A549 (cell line): Measurements from ENCODE around the gene SORCS2. TPM values are rescaled to one million over a fixed set of nuclear protein-coding genes. Genes with fewer than 3 reads are reported as not detected.

Experiments used
- ATAC-seq, 2 experiments: fragments of 200-7000 bp in 1 of 2; fragments of >200 bp in 1 of 2; cut with Nextera tagmentation in 1 of 2; cut with Tn5 transposase in 1 of 2; 3 replicates each; pipeline versions ENCODE4 v1.8.0 to v1.9.1; 2018 to 2020; ENCODE audit warnings: mild to moderate bottlenecking in 1 of 2, moderate library complexity in 1 of 2
- CTCF ChIA-PET: fragments of 300-600 bp; sonication (Branson Sonifier 250); formaldehyde crosslinking; extraction: SDS; loops from one replicate; lab custom pipeline; 2021; ENCODE audit warnings: antibody characterized with exemption, inconsistent platforms; lab: Yijun Ruan, JAX
- POLR2A ChIA-PET: fragments of 350-600 bp; formaldehyde crosslinking; extraction: SDS; loops from one replicate; lab custom pipeline; 2021; ENCODE audit warnings: antibody characterized with exemption, inconsistent platforms; lab: Yijun Ruan, JAX
- DNase-seq, 2 experiments: peaks; one replicate each; pipeline versions ENCODE4 v3.0.0 to v3.0.0-alpha.2; 2011 to 2016; ENCODE audit warnings: low read depth in 1 of 2, low spot score in 1 of 2
- FAIRE-seq: peaks from 2 replicates; lab custom pipeline; 2011; peaks lifted over from hg19 to GRCh38; lab: Jason Lieb, UNC
- H3K27ac ChIP-seq, 2 experiments: fragments of >200 bp; sonication (Bioruptor Twin); formaldehyde crosslinking; 3 replicates each; pipeline ENCODE4 v1.5.1; 2016 to 2017
- H3K4me1 ChIP-seq: fragments of >200 bp; sonication (Bioruptor Twin); formaldehyde crosslinking; 3 replicates; pipeline ENCODE4 v1.6.1; 2016
- H3K4me2 ChIP-seq: fragments of >200 bp; sonication (Bioruptor Twin); formaldehyde crosslinking; 3 replicates; pipeline ENCODE4 v1.6.1; 2016
- H3K4me3 ChIP-seq: fragments of >200 bp; sonication (Bioruptor Twin); formaldehyde crosslinking; 3 replicates; pipeline ENCODE4 v1.5.1; 2016
- H3K9me3 ChIP-seq: fragments of >200 bp; sonication (Bioruptor Twin); formaldehyde crosslinking; 3 replicates; pipeline ENCODE4 v1.6.1; 2016
- BCL3 ChIP-seq: fragments of >200 bp; sonication (Bioruptor Twin); formaldehyde crosslinking; IDR thresholded peaks from 3 replicates; pipeline ENCODE4 v1.6.1; 2016
- BHLHE40 ChIP-seq: IDR thresholded peaks from 2 replicates; pipeline ENCODE4 v1.6.1; 2012; ENCODE audit warnings: low read depth, low read length, inconsistent platforms
- CBX2 ChIP-seq: fragments of 200-600 bp; sonication (generic); IDR thresholded peaks from 2 replicates; pipeline ENCODE4 v1.6.1; 2016; ENCODE audit warnings: low read depth, mild to moderate bottlenecking, borderline replicate concordance
- CEBPB ChIP-seq, 2 experiments: fragments of >200 bp in 1 of 2; sonication (Bioruptor Twin) in 1 of 2; formaldehyde crosslinking in 1 of 2; IDR thresholded peaks; 2 replicates each; pipeline ENCODE4 v1.6.1; 2012 to 2016
- CHD4 ChIP-seq: fragments of 200-600 bp; sonication (generic); IDR thresholded peaks from 2 replicates; pipeline ENCODE4 v1.6.1; 2016; ENCODE audit warnings: antibody characterized with exemption, mild to moderate bottlenecking, borderline replicate concordance
- EHMT2 ChIP-seq: fragments of 200-600 bp; sonication (generic); IDR thresholded peaks from 2 replicates; pipeline ENCODE4 v1.6.1; 2016; ENCODE audit warnings: antibody characterized with exemption, low read depth, mild to moderate bottlenecking, moderate library complexity
- FOSL2 ChIP-seq, 2 experiments: fragments of 450-650 bp in 1 of 2; fragments of >200 bp in 1 of 2; sonication (Bioruptor Twin) in 1 of 2; formaldehyde crosslinking; IDR thresholded peaks; 2 replicates each; pipeline versions ENCODE4 v1.5.0 to v1.6.1; 2016 to 2020; ENCODE audit warnings: mild to moderate bottlenecking in 1 of 2, moderate library complexity in 1 of 2
- HES2 ChIP-seq: fragments of >200 bp; sonication (Bioruptor Twin); formaldehyde crosslinking; IDR thresholded peaks from 2 replicates; pipeline ENCODE4 v1.6.1; 2016
- HOXB5 ChIP-seq: fragments of 250-450 bp; sonication (Bioruptor Pico); IDR thresholded peaks from 2 replicates; pipeline ENCODE4 v1.5.0; 2020; ENCODE audit warnings: mild to moderate bottlenecking, moderate library complexity
- JUN ChIP-seq, 2 experiments: fragments of >200 bp; sonication (Bioruptor Twin); formaldehyde crosslinking; IDR thresholded peaks; 2 replicates in 1 of 2; 3 replicates in 1 of 2; pipeline ENCODE4 v1.6.1; 2016 to 2017
- JUNB ChIP-seq: fragments of >200 bp; sonication (Bioruptor Twin); formaldehyde crosslinking; IDR thresholded peaks from 2 replicates; pipeline ENCODE4 v1.6.1; 2016
- KDM1A ChIP-seq: fragments of 200-600 bp; sonication (generic); IDR thresholded peaks from 2 replicates; pipeline ENCODE4 v1.6.1; 2016; ENCODE audit warnings: low read depth, mild to moderate bottlenecking
- MAFK ChIP-seq: fragments of 450-650 bp; IDR thresholded peaks from 2 replicates; pipeline ENCODE4 v1.6.1; 2014; ENCODE audit not compliant: partially characterized antibody
- MAZ ChIP-seq: fragments of 150-350 bp; IDR thresholded peaks from 2 replicates; pipeline ENCODE4 v1.6.1; 2014; ENCODE audit warnings: antibody characterized with exemption, low read depth, low read length, borderline replicate concordance
- MYC ChIP-seq: IDR thresholded peaks from 2 replicates; pipeline ENCODE4 v1.6.1; 2012; ENCODE audit warnings: mild to moderate bottlenecking, inconsistent platforms, low read length, improper control_type of control experiment, borderline replicate concordance
- PBX3 ChIP-seq: IDR thresholded peaks from 2 replicates; pipeline ENCODE4 v1.6.1; 2012
- RAD21 ChIP-seq, 2 experiments: fragments of >200 bp in 1 of 2; sonication (Bioruptor Twin) in 1 of 2; formaldehyde crosslinking in 1 of 2; IDR thresholded peaks in 1 of 2; conservative IDR thresholded peaks in 1 of 2; 2 replicates in 1 of 2; 3 replicates in 1 of 2; pipeline ENCODE4 v1.6.1; 2012 to 2018; ENCODE audit warnings: inconsistent platforms in 1 of 2
- RARB ChIP-seq: fragments of 250-450 bp; sonication (Bioruptor Pico); IDR thresholded peaks from 2 replicates; pipeline ENCODE4 v1.8.0; 2021; ENCODE audit warnings: mild to moderate bottlenecking, moderate library complexity
- SREBF2 ChIP-seq: fragments of 450-650 bp; IDR thresholded peaks from 2 replicates; pipeline ENCODE4 v1.6.1; 2014; ENCODE audit warnings: mild to moderate bottlenecking, moderate library complexity
- TFCP2L1 ChIP-seq: fragments of 250-450 bp; sonication (Bioruptor Pico); IDR thresholded peaks from 2 replicates; pipeline ENCODE4 v1.5.0; 2021; ENCODE audit warnings: mild to moderate bottlenecking
- TP53 ChIP-seq: fragments of 250-450 bp; sonication (Bioruptor Pico); IDR thresholded peaks from 2 replicates; pipeline ENCODE4 v1.5.0; 2021; ENCODE audit warnings: mild to moderate bottlenecking, moderate library complexity
- USF2 ChIP-seq: fragments of 450-650 bp; IDR thresholded peaks from 2 replicates; pipeline ENCODE4 v1.6.1; 2014; ENCODE audit warnings: antibody characterized with exemption
- ZC3H11A ChIP-seq: fragments of 450-650 bp; IDR thresholded peaks from 2 replicates; pipeline ENCODE4 v1.6.1; 2014; ENCODE audit warnings: antibody characterized with exemption, mild to moderate bottlenecking
- WGBS: methylation state at CpG from one replicate; pipeline ENCODE4 v1.1.6; 2017; ENCODE audit errors: missing lambda C conversion rate; 5-methylcytosine and 5-hydroxymethylcytosine counted together
- polyA plus RNA-seq, 4 experiments: library from polyadenylated mRNA; depleted of rRNA in 3 of 4; stranded (reverse); fragments of >200 nt; fragmentation: RNase III in 1 of 4; extraction: RNeasy Plus Mini Kit Qiagen cat#74134 plus additional on column Dnase treatment in 1 of 4; gene quantifications; 2 replicates in 3 of 4; 3 replicates in 1 of 4; pipeline ENCODE4 v1.2.3, GENCODE V29; 2011 to 2017

SORCS2 gene
- polyA plus RNA-seq, 2 of the 4 experiments (the other 2 are of a cell fraction), result 1.4 to 4.6 TPM

GRCh38 chr4:7210824-7211223, 18.5 kb downstream of the SORCS2 start:
- peak overlapping the region; percentile 54 to 96; a peak in 5 of 6 replicates for H3K27ac ChIP-seq
- ChIA-PET CTCF (interaction anchor here (0.6 kb wide), 1 partner anchor 289 kb away, joined by 3 read pairs; no protein-coding TSS in a partner anchor), POLR2A (no interaction called here)
- no peak overlapping the region for H3K4me3 ChIP-seq
- FAIRE-seq (no peak), DNase-seq (peak in 1 of 2 experiments; percentile 33), ATAC-seq (peak in 1 of 2 experiments; percentile 21; a peak in 1 of 6 replicates)
- WGBS, result 50% methylated on average over 3 of the region's 4 CpGs
- peak overlapping the region; percentile 59 for H3K4me2 ChIP-seq
- TF ChIP-seq SREBF2 (no peak), BCL3 (no peak), FOSL2 (IDR thresholded peaks at IDR 0.05) (no peak), FOSL2 (CRISPR knock-in tag; IDR thresholded peaks at IDR 0.05) (peak; percentile 57), JUNB (no peak), ZC3H11A (no peak), MAFK (peak; percentile 53), MYC (no peak), HES2 (no peak), CEBPB (IDR thresholded peaks at IDR 0.05) (peak in 1 of 2 experiments; percentile 55; a peak in 2 of 4 replicates)
- H3K9me3 ChIP-seq, result no peaks in the 10 kb centered on the region
- peaks cover 67% of the 10 kb centered on the region for H3K4me1 ChIP-seq

- Histone ChIP-seq H3K4me1 (peaks cover 58% of the 10 kb centered on the region), H3K4me2 (no peak overlapping the region), H3K27ac (peak overlapping the region in 1 of 2 experiments; percentile 96; a peak in 2 of 6 replicates), H3K9me3 (no peaks in the 10 kb centered on the region), H3K4me3 (no peak overlapping the region)
- no peak for ATAC-seq
- DNase-seq, result no peak
- TF ChIP-seq MYC, result no peak
- TF ChIP-seq CHD4, result no peak
- TF ChIP-seq MAZ, result no peak
- no peak for TF ChIP-seq TFCP2L1
- TF ChIP-seq HOXB5 (CRISPR knock-in tag), result no peak
- no peak for TF ChIP-seq KDM1A
- TF ChIP-seq USF2, result no peak
- no peak for TF ChIP-seq TP53 (CRISPR knock-in tag)
- TF ChIP-seq RARB (CRISPR knock-in tag), result no peak
- no peak for TF ChIP-seq PBX3
- no peak for TF ChIP-seq HES2
- 74% methylated on average over 4 of the region's 6 CpGs for WGBS
- no peak for FAIRE-seq
- ChIA-PET CTCF (interaction anchor here (0.5 kb wide), 1 partner anchor 731 kb away, joined by 3 read pairs; no protein-coding TSS in a partner anchor), POLR2A (no interaction called here)
Observed at GRCh38 chr4:7212101-7212674, 19.9 kb downstream of the SORCS2 start.

- no peaks in the 10 kb centered on the region for H3K9me3 ChIP-seq
- no peak for FAIRE-seq
- H3K27ac ChIP-seq, result peak overlapping the region in 1 of 2 experiments; percentile 96; a peak in 2 of 6 replicates
- DNase-seq, result no peak
- ATAC-seq, result no peak
- WGBS, result 61% methylated on average over 5 of the region's 6 CpGs
- no peak overlapping the region for H3K4me3 ChIP-seq
- TF ChIP-seq CBX2 (no peak), BHLHE40 (no peak), EHMT2 (no peak), TP53 (CRISPR knock-in tag) (no peak), JUN (IDR thresholded peaks at IDR 0.05) (no peak), RAD21 (conservative IDR thresholded peaks at IDR 0.05 in 1 of 2, IDR thresholded peaks at IDR 0.05 in 1 of 2) (no peak), MYC (no peak)
- ChIA-PET CTCF (interaction anchor here (0.7 kb wide), 1 partner anchor 9 kb away, joined by 3 read pairs; no protein-coding TSS in a partner anchor), POLR2A (no interaction called here)
- H3K4me2 ChIP-seq, result no peak overlapping the region
- H3K4me1 ChIP-seq, result peaks cover 58% of the 10 kb centered on the region
Observed at GRCh38 chr4:7212921-7213320, 20.6 kb downstream of the SORCS2 start.
